DND-41 (cell line): Measurements from ENCODE around the gene MTA2.

Experiments used
- ATAC-seq: fragments of 200-7000 bp; cut with Tn5 transposase; 3 replicates; pipeline ENCODE4 v1.9.1; 2021; ENCODE audit warnings: low read depth; ENCODE audit not compliant: insufficient read depth
- DNase-seq: peaks from one replicate; pipeline ENCODE4 v3.0.0-alpha.2; 2020
- H2AFZ ChIP-seq: 2 replicates; pipeline ENCODE4 v1.6.0; 2012; ENCODE audit warnings: low read depth, low read length
- H3K27ac ChIP-seq: 2 replicates; pipeline ENCODE4 v1.5.1; 2012; ENCODE audit warnings: low read length, inconsistent platforms
- H3K27me3 ChIP-seq: fragments of 200-600 bp; sonication (generic); 2 replicates; pipeline ENCODE4 v1.6.0; 2012; ENCODE audit warnings: low read length, mild to moderate bottlenecking, inconsistent platforms; ENCODE audit not compliant: insufficient read depth, poor library complexity
- H3K36me3 ChIP-seq: 2 replicates; pipeline ENCODE4 v1.5.1; 2012; ENCODE audit warnings: low read length, inconsistent platforms; ENCODE audit not compliant: insufficient read depth
- H3K4me1 ChIP-seq: 2 replicates; pipeline ENCODE4 v1.5.1; 2012; ENCODE audit warnings: mild to moderate bottlenecking, low read length; ENCODE audit not compliant: insufficient read depth
- H3K4me2 ChIP-seq: 2 replicates; pipeline ENCODE4 v1.6.0; 2012; ENCODE audit warnings: mild to moderate bottlenecking, moderate library complexity, low read length, inconsistent platforms; ENCODE audit not compliant: insufficient read depth
- H3K4me3 ChIP-seq, 2 experiments: fragments of 200-600 bp in 1 of 2; shearing (Covaris generic) in 1 of 2; 2 replicates each; pipeline ENCODE4 v1.5.1; 2012 to 2016; ENCODE audit warnings: inconsistent platforms in 2 of 2, low read length in 2 of 2, mild to moderate bottlenecking in 2 of 2, low read depth in 1 of 2, moderate library complexity in 1 of 2
- H3K79me2 ChIP-seq: 2 replicates; pipeline ENCODE4 v1.6.0; 2012; ENCODE audit warnings: low read length, inconsistent platforms; ENCODE audit not compliant: insufficient read depth
- H3K9ac ChIP-seq: 2 replicates; pipeline ENCODE4 v1.6.0; 2012; ENCODE audit warnings: low read depth, mild to moderate bottlenecking, inconsistent platforms, low read length, moderate library complexity
- H3K9me3 ChIP-seq: 2 replicates; pipeline ENCODE4 v1.5.1; 2012; ENCODE audit warnings: low read length, moderate library complexity, mild to moderate bottlenecking, inconsistent platforms; ENCODE audit not compliant: insufficient read depth, severe bottlenecking
- H4K20me1 ChIP-seq: 2 replicates; pipeline ENCODE4 v1.6.0; 2012; ENCODE audit warnings: low read length; ENCODE audit not compliant: insufficient read depth
- EZH2 ChIP-seq: IDR thresholded peaks from 3 replicates; pipeline ENCODE4 v1.6.1; 2012; ENCODE audit warnings: borderline replicate concordance, low read depth, mild to moderate bottlenecking, moderate library complexity, low read length, inconsistent platforms; ENCODE audit not compliant: severe bottlenecking
- TF ChIP-seq, protein P1 (sequence below): IDR thresholded peaks from 2 replicates; pipeline ENCODE4 v1.5.1; 2012; ENCODE audit warnings: borderline replicate concordance, low read length, moderate library complexity, mild to moderate bottlenecking; ENCODE audit not compliant: poor library complexity, severe bottlenecking; ENCODE audit errors: extremely low read depth

MTA2 gene

DNA sequence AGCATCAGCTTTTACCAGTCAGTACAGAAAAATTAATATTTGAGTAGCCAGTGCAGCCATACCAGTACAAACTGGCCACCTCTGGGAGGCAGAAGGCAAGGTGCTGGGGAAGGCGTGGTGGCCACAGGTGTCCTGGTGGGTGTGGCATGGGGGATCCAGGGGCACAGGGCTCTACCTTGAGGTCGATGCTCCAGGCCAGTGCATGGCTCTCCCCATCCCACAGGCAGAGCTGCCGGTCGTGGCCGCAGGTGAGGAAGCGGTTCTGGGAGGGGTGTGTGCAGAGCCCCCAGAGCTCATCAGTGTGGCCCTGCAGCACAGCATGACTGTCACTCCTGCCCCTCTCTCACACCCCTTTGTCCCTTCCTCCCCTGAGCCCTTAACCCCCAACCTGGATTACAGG is 3.8 kb upstream of the MTA2 start:
- Histone ChIP-seq H3K9me3 (no peaks in the 10 kb centered on the region), H3K27me3 (no peaks in the 10 kb centered on the region), H3K4me1 (peaks cover 13% of the 10 kb centered on the region), H3K4me2 (no peak overlapping the region), H3K27ac (no peak overlapping the region), H3K79me2 (peaks cover 11% of the 10 kb centered on the region), H2AFZ (no peak overlapping the region), H4K20me1 (peaks cover 3% of the 10 kb centered on the region; the same call in 1 of the 2 replicates), H3K4me3 (no peak overlapping the region), H3K9ac (no peak overlapping the region), H3K36me3 (peaks cover 46% of the 10 kb centered on the region)
- ATAC-seq (no peak), DNase-seq (no peak)
- TF ChIP-seq EZH2, result no peak
- TF ChIP-seq, protein P1, sequence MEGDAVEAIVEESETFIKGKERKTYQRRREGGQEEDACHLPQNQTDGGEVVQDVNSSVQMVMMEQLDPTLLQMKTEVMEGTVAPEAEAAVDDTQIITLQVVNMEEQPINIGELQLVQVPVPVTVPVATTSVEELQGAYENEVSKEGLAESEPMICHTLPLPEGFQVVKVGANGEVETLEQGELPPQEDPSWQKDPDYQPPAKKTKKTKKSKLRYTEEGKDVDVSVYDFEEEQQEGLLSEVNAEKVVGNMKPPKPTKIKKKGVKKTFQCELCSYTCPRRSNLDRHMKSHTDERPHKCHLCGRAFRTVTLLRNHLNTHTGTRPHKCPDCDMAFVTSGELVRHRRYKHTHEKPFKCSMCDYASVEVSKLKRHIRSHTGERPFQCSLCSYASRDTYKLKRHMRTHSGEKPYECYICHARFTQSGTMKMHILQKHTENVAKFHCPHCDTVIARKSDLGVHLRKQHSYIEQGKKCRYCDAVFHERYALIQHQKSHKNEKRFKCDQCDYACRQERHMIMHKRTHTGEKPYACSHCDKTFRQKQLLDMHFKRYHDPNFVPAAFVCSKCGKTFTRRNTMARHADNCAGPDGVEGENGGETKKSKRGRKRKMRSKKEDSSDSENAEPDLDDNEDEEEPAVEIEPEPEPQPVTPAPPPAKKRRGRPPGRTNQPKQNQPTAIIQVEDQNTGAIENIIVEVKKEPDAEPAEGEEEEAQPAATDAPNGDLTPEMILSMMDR, result no peak

DNA sequence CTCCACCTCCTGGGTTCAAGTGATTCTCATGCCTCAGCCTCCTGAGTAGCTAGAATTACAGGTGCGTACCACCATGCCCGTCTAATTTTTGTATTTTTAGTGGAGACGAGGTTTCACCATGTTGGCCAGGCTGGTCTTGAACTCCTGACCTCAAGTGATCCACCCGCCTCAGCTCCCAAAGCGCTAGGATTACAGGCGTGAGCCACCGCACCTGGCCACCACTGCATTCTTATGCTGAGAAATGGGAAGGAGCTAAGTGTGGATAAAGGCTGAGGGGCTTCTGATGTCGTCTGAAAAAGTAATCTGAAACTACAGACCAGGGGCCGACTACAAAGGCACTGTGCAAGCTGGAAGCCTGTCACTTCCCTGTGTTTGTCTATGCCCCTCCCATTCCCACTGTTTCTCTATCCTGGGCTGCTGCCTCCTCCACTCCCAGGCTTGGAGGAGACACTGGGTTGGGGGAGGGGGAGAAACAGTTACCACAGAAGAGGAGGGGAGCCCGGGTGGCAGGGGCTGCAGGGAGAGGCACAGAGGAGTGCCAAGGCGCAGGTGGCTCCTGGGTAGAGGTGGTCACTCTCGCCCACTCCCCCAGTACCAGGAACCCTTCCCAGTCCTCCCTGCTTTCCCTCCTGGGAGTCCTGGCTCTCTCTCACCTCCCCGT is 2.9 kb upstream of the MTA2 start:
- Histone ChIP-seq H2AFZ (no peak overlapping the region), H3K4me2 (no peak overlapping the region), H3K4me1 (peaks cover 20% of the 10 kb centered on the region), H3K9ac (no peak overlapping the region), H3K36me3 (peaks cover 49% of the 10 kb centered on the region), H3K4me3 (no peak overlapping the region), H3K79me2 (peaks cover 20% of the 10 kb centered on the region), H3K27ac (no peak overlapping the region), H3K27me3 (no peaks in the 10 kb centered on the region), H3K9me3 (no peaks in the 10 kb centered on the region), H4K20me1 (peaks cover 12% of the 10 kb centered on the region; the same call in 1 of the 2 replicates)
- no peak for ATAC-seq
- TF ChIP-seq, protein P1, result no peak
- TF ChIP-seq EZH2, result no peak
- DNase-seq, result no peak

DNA sequence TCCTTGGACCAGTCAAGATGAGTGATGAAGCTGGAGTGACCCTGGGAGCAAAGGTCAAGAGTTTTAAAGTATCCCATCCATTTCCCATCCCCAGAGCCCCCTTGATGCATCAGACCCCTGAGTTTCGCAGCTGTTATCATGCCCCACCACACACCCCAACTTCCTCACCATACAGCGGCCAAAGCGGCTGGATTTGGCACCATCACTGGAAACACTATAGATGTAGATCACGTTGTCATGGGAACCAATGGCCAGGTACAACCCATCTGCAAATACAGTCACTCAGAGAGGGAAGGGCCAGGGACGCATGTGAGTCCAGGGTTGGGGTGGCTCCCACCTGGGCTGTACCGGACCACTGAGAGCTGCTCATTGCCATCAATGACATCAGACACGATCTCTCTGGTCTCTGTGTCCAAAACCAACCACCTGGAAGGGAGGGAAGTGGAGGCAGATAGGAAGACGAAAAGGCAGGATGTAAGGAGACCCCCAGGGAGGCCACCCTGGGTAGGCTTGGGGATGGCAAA is 2.2 kb upstream of the MTA2 start:
- Histone ChIP-seq H3K4me3 (no peak overlapping the region), H2AFZ (no peak overlapping the region), H3K27ac (no peak overlapping the region), H3K79me2 (peaks cover 26% of the 10 kb centered on the region), H3K9ac (no peak overlapping the region), H3K36me3 (peaks cover 48% of the 10 kb centered on the region), H4K20me1 (peaks cover 14% of the 10 kb centered on the region; the same call in 1 of the 2 replicates), H3K9me3 (no peaks in the 10 kb centered on the region), H3K4me2 (no peak overlapping the region), H3K27me3 (no peaks in the 10 kb centered on the region), H3K4me1 (peaks cover 27% of the 10 kb centered on the region)
- ATAC-seq (no peak), DNase-seq (no peak)
- TF ChIP-seq, protein P1, result no peak
- TF ChIP-seq EZH2, result no peak
